T-helper 1 cell treated with Interleukin-12 subunit alpha and Interleukin-12 subunit beta and Interleukin-4 antibody, amounts not matched to agents 30 μg/mL and 1 μg/mL, for 36 hours (primary cell): ENCODE data around the gene SLC2A3.
"Not testable (repeated sequence)": the region's sequence is repeated elsewhere in the genome, so short reads cannot be mapped to it uniquely, and the experiment has no call there.

Source experiments
- H3K27ac Mint-ChIP-seq: one replicate; pipeline ENCODE4 v1.8.0; 2021; ENCODE audit warnings: mild to moderate bottlenecking, mixed read lengths
- H3K27me3 Mint-ChIP-seq: one replicate; pipeline ENCODE4 v1.8.0; 2021; ENCODE audit warnings: low read depth, mixed read lengths
- H3K36me3 Mint-ChIP-seq: one replicate; pipeline ENCODE4 v1.8.0; 2021; ENCODE audit warnings: low read depth, mixed read lengths
- H3K4me1 Mint-ChIP-seq: one replicate; pipeline ENCODE4 v1.8.0; 2021; ENCODE audit warnings: low read depth, mixed read lengths
- H3K4me3 Mint-ChIP-seq: one replicate; pipeline ENCODE4 v1.8.0; 2021; ENCODE audit warnings: mild to moderate bottlenecking, moderate library complexity, mixed read lengths
- H3K9me3 Mint-ChIP-seq: one replicate; pipeline ENCODE4 v1.8.0; 2021; ENCODE audit warnings: mixed read lengths

SLC2A3 gene

DNA sequence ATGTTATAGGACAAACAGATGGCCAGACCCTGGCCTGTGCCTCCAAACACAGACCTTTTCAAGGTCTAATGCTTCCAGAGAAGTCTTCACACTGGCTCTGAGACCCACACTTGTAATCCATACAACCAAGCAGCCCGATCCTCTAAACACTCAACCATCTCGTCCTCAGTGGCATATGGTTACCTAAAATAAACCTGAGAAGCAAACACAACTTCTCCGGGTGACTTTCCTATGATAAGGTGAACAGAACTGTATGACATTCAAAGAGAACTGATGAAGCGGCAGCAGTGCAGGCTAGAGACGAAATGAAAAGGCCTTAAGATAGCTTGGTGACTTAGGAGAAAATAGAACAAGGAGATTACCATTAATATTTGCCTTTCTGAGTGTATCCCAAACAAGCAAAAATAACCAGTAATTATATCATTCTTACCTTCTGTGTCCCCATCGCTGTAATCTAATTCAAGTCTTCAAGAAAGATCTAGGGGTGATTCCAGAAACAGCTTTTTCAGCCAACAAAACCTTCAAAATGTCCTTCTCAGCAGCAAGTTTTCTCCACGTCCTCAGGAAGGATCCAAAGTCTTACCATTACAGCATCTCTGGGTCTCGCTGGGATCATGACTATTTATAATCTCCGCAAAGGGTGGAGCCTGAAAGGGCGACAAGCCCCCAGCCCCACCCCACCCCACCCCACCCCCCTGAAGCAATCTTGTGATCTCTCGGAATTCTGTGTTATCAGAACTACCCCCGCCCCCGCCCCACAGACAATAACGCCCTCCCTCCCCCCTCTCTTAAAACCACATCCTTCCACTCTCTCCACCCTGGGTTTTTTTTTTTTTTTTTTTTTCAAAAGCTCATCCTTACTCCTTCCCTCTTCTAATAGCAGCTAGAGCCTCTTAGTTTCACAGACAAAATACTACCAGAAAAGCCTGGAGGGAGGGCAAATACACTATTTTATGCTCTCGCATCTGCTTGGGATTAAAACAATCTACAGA lies at the start of gene SLC2A3:
Gene SLC2A3, minus strand, starts transcription at position 598 of the 992 bp plus-strand sequence. Its CDS starts 153 bp downstream, at position 445.
- no peaks in the 10 kb centered on the region for H3K27me3 Mint-ChIP-seq
- H3K9me3 Mint-ChIP-seq: no peaks in the 10 kb centered on the region
- H3K36me3 Mint-ChIP-seq: peaks cover 7% of the 10 kb centered on the region
- no peak within 1 kb of the TSS for H3K27ac Mint-ChIP-seq
- H3K4me1 Mint-ChIP-seq: peaks cover 17% of the 10 kb centered on the region
- H3K4me3 Mint-ChIP-seq: no peak within 1 kb of the TSS

DNA sequence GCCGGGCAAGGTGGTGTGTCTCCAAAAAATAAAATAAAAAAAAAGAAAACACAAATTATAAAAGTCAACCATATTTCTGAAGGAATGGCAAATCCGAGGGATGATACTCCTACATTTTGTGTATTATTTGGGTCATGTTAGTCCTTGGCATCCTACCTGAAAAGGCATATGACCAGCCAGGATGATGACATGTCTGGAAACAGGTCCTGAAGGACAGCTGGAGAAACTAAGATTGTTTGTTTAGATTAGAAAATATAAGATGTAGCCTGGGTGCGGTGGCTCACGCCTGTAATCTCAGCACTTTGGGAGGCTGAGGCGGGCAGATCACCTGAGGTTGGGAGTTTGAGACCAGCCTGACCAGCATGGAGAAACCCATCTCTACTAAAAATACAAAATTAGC lies 48.9 kb upstream of the SLC2A3 start:
- Mint-ChIP-seq H3K27ac (no peak overlapping the region), H3K27me3 (peaks cover 3% of the 10 kb centered on the region), H3K4me3 (no peak overlapping the region), H3K36me3 (no peaks in the 10 kb centered on the region), H3K9me3 (no peaks in the 10 kb centered on the region), H3K4me1 (peaks cover 15% of the 10 kb centered on the region)

DNA sequence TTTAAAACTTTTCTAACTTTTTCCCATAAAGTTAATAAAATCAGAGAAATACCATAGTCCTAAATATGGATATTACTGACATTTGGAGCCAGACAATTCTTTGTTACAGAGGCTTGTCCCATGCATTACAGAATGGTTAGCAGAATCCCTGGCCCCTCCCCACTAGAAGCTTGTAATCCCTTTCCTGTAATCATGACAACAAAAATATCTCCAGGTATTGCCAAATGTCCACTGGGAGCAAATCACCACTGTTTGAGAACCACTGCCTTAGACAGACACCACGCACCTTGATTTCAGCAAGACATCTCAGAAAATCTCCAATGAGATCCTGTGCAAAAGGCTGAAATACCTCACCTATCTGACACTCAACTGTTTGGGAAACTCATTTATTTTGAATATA lies 47.5 kb upstream of the SLC2A3 start:
- not testable (repeated sequence) for H3K9me3 Mint-ChIP-seq

DNA sequence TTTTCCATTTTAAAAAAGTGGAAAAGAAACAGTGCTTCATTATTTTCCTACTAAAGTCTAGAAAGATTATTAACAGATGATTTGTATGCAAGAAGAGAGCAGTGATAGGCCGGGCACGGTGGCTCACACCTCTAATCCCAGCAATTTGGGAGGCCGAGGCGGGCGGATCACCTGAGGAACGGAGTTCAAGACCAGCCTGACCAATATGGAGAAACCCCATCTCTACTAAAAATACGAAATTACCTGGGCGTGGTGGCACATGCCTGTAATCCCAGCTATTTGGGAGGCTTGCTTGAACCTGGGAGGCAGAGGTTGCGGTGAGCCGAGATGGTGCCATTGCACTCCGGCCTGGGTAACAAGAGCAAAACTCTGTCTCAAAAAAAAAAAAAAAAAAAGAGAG lies 47.0 kb upstream of the SLC2A3 start:
- not testable (repeated sequence) for H3K27me3 Mint-ChIP-seq, H3K36me3 Mint-ChIP-seq, H3K4me3 Mint-ChIP-seq, H3K27ac Mint-ChIP-seq, H3K9me3 Mint-ChIP-seq
- peaks cover 13% of the 10 kb centered on the region for H3K4me1 Mint-ChIP-seq

More for the DNA sequence above, 47.5 kb upstream of the SLC2A3 start:
- not testable (repeated sequence) for H3K27me3 Mint-ChIP-seq, H3K4me3 Mint-ChIP-seq, H3K27ac Mint-ChIP-seq, H3K36me3 Mint-ChIP-seq, H3K4me1 Mint-ChIP-seq

DNA sequence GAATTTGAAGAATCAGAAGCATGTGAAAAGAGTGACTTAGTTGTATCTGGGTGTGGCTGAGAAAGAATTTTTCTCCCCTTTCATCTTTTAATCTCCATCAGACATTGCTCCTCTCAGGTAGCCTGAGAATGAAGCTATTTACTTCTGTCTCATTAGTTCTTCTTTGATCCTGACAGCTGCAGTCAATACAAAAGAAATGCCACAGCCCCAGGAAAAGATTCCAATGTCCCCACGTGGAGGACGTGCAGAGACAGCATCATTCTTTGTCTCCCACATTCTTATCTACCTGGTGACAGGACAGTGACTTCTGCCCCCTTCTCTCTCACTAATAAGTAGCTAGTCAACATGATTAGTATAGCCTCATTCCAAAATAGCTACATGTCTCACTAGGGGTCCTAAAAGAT lies 46.3 kb upstream of the SLC2A3 start:
- H3K36me3 Mint-ChIP-seq, H3K27me3 Mint-ChIP-seq, H3K4me3 Mint-ChIP-seq, H3K9me3 Mint-ChIP-seq, H3K27ac Mint-ChIP-seq: not testable (repeated sequence)
- peaks cover 13% of the 10 kb centered on the region for H3K4me1 Mint-ChIP-seq

DNA sequence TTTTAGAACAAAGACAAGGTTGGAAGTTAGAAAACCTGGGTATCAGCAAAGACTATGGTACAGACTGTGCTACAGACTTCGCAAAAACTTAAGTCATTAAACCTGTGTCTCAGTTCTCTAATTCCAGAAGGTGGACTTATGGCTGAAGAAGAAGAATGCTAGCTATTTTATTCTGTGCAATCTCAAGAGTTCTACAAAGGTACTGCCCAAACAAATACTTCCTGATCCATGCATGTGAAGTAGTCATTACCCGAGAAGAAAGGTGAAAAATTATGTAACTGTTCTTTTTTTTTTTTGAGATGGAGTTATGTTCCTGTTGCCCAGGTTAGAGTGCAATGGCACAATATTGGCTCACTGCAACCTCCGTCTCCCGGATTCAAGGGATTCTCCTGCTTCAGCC lies 45.5 kb upstream of the SLC2A3 start:
- Mint-ChIP-seq H3K27ac (no peak overlapping the region), H3K9me3 (no peaks in the 10 kb centered on the region), H3K27me3 (peaks cover 3% of the 10 kb centered on the region), H3K4me3 (no peak overlapping the region), H3K4me1 (peaks cover 14% of the 10 kb centered on the region), H3K36me3 (peaks cover 2% of the 10 kb centered on the region)

DNA sequence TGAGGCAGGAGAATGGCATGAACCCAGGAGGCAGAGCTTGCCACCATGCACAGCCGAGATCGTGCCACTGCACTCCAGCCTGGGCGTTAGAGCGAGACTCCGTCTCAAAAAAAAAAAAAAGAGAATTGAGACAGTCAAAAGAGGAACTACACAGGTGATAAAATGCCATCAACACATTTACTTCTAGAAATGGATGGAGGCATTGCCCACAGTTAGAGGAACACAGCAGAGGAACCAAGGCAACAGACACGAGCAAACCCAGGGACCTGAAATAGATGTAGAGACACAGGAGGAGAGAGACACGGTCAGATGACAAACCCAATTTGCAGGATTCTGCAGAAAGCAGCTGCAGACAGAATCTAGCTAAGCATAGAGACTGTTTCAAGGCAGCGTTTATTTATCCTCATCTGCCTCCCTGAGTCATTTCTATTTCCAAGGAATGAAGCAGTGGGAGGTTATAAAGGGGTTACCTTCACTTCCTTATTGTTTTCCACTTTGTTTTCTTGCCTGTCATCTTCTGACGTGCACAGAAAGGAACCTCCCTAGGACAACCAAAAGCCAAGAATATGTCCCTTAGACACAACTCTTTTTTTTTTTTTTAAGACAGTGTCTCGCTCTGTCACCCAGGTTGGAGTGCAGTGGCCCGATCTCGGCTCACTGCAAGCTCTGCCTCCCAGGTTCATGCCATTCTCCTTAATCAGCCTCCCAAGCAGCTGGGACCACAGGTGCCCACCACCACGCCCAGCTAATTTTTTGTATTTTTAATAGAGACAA lies 41.6 kb upstream of the SLC2A3 start:
- not testable (repeated sequence) for H3K27me3 Mint-ChIP-seq, H3K4me3 Mint-ChIP-seq, H3K36me3 Mint-ChIP-seq, H3K9me3 Mint-ChIP-seq, H3K27ac Mint-ChIP-seq
- peaks cover 18% of the 10 kb centered on the region for H3K4me1 Mint-ChIP-seq

DNA sequence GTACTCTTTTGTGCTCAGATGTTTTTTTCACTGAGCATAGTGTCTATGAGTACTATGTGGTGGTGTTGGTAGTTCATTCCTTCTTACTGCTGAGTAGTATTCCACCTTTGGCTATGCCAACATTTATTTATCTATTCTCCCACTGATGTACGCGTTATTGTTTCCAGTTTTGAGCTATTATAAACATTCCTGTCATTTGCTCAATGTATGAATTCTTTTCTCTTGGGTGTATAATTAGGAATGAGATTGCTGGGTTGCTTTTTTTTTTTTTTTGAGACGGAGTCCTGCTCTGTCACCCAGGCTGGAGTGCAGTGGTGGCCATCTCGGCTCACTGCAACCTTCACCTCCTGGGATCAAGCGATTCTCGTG lies 37.5 kb upstream of the SLC2A3 start:
- Mint-ChIP-seq H3K36me3 (peaks cover 7% of the 10 kb centered on the region), H3K4me3 (peak overlapping the region; percentile 42), H3K9me3 (no peaks in the 10 kb centered on the region), H3K4me1 (peaks cover 29% of the 10 kb centered on the region), H3K27ac (peak overlapping the region; percentile 55), H3K27me3 (no peaks in the 10 kb centered on the region)

DNA sequence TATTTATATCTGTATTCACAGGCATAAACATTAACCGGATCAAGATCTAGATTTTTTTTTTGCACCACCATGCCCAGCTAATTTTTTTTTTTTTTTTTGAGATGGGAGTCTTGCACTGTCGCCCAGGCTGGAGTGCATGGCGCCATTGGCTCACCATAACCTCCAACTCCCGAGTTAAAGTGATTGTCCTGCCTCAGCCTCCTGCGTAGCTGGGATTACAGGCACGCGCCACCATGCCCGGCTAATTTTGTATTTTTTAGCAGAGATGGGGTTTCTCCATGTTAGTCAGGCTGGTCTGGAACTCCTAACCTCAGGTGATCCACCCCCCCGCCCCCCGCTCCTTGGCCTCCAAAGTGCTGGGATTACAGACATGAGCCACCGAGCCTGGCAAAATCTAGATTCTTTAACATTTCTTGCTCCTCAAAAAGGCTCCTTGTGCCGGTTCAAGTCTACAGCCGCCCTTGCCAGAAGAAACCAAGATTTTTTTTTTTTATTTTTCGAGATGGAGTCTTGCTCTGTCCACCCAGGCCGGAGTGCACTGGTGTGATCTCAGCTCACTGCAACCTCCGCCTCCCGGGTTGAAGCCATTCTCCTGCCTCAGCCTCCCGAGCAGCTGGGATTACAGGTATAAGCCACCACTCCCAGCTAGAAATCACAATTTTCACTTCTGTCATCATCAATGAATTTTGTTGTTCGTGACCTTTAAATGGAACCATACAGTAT lies 36.9 kb upstream of the SLC2A3 start:
- Mint-ChIP-seq H3K36me3 (peaks cover 7% of the 10 kb centered on the region), H3K4me1 (peaks cover 25% of the 10 kb centered on the region), H3K27ac (peak overlapping the region; percentile 86), H3K27me3 (no peaks in the 10 kb centered on the region), H3K4me3 (peak overlapping the region; percentile 67), H3K9me3 (no peaks in the 10 kb centered on the region)

DNA sequence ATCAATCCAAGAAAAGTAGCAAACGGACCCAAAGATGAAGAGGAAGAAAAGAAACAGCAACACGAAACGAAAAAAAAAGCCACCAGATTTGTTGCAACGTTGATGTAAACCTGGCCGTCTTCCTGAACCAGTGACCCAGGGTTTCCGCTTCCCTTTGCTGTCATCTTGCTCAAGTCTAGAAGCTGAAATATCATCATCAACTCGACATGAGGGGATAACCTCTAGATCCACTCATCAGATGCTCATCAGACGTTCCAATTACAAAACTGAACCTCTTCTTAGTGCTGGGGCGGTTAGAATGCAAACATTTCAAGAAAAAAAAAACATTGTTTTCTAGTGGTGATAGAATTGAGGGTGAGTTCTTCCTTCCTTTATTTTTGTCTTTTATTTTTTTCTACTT lies 36.3 kb upstream of the SLC2A3 start:
- H3K36me3 Mint-ChIP-seq, H3K27me3 Mint-ChIP-seq, H3K9me3 Mint-ChIP-seq: not testable (repeated sequence)
- H3K4me1 Mint-ChIP-seq: peaks cover 25% of the 10 kb centered on the region
- peak overlapping the region; percentile 86 for H3K27ac Mint-ChIP-seq
- H3K4me3 Mint-ChIP-seq: peak overlapping the region; percentile 67

DNA sequence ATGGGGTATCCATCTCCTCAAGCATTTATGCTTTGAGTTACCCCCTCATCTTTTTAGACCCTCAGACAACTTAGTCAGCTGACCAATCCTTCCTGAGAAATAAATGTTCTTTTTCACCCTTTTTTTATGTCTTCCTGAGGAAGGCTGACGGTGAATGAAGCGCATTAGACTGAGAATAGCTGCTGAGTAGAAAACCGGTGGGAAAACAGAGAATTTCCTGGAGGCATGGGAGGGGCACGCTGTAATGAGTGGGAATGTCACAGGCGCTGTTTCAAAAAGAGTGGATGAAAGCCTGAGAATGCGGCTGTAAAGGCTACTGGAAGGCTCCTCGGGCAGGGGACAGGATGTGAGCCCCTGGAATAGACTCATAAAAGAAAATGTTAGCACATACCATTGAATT lies 35.8 kb upstream of the SLC2A3 start:
- H3K9me3 Mint-ChIP-seq, H3K27me3 Mint-ChIP-seq, H3K36me3 Mint-ChIP-seq: not testable (repeated sequence)
- Mint-ChIP-seq H3K27ac (peak overlapping the region; percentile 95), H3K4me3 (peak overlapping the region; percentile 95), H3K4me1 (peaks cover 26% of the 10 kb centered on the region)

DNA sequence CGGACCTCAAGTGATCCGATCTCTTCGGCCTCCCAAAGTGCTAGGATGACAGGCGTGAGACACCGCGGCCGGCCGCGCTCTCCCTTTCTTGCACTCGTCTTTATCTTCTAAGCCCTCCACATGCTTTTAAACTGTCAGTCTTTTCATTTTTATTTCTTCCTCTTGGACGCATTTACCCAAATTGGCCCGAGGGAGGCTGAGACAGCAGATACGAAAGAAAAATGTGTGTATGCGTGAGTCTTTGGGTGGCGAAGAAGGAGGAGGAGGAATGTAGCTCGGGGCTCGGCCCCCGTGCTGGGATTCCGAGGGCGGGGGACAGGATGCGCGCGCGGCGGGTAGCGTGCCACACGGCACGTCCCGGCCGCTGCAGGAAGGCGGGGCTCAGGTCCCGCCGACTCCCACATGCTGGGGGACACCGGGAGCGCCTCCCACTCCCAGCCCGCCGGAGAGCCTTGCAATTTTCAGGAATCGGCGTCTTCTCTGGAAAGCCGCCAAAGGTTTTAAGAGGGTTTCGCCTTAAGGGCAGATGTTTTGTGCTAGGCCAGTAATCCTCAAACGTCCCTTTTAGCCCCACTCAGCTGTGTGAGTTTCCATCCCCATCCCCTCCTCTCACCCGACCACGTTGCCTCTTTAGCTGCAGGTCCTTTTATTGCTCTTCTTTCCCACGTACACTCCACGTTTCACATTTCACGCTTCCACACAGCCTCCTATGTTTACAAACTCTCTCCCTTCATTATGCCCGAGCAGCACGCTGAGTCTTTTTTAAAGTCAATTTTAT lies 34.7 kb upstream of the SLC2A3 start:
- peak overlapping the region; percentile 95 for H3K27ac Mint-ChIP-seq
- peak overlapping the region; percentile 95 for H3K4me3 Mint-ChIP-seq
- H3K36me3 Mint-ChIP-seq: peaks cover 8% of the 10 kb centered on the region
- peaks cover 24% of the 10 kb centered on the region for H3K4me1 Mint-ChIP-seq
- no peaks in the 10 kb centered on the region for H3K9me3 Mint-ChIP-seq
- H3K27me3 Mint-ChIP-seq: no peaks in the 10 kb centered on the region

DNA sequence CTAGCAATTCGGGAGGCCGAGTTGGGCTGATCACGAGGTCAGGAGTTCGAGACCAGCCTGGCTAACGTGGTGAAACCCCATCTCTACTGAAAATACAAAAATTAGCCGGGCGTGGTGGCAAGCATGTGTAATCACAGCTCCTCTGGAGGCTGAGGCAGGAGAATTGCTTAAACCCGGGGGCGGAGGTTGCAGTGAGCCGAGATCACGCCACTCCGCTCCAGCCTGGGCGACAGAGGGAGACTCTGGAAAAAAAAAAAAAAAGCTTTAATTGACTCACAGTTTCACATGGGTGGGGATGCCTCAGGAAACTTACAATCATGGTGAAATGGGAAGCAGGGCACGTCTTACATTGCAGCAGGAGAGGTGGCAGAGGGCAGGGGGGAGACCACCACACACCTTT lies 30.6 kb upstream of the SLC2A3 start:
- Mint-ChIP-seq H3K27me3 (no peaks in the 10 kb centered on the region), H3K9me3 (no peaks in the 10 kb centered on the region), H3K36me3 (peaks cover 18% of the 10 kb centered on the region), H3K4me1 (peaks cover 31% of the 10 kb centered on the region), H3K27ac (no peak overlapping the region), H3K4me3 (peak overlapping the region; percentile 19)

DNA sequence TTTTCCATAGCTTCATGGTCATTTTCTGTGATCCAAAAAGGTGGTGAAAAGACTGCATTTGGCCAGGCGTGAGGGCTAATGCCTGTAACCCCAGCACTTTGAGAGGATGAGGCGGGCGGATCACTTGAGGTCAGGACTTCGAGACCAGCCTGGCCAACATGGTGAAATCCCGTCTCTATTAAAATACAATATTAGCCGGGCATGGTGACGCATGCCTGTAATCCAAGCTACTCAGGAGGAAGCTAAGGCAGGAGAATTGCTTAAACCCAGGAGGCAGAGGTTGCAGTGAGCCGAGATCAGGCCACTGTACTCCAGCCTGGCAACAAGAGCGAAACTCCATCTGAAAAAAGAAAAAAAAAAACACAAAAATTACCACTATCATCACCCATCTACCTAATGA lies 28.7 kb upstream of the SLC2A3 start:
- Mint-ChIP-seq H3K36me3 (peaks cover 14% of the 10 kb centered on the region), H3K4me1 (peaks cover 30% of the 10 kb centered on the region)
- H3K27me3 Mint-ChIP-seq, H3K27ac Mint-ChIP-seq, H3K9me3 Mint-ChIP-seq, H3K4me3 Mint-ChIP-seq: not testable (repeated sequence)
